DMS153 treated with DMSO at 0.1 percent for 48 hours (cell line): ENCODE measurements around the gene TBX19.

Source experiments
- DNase-seq: peaks from one replicate; lab custom pipeline; 2025; ENCODE audit not compliant: unreplicated experiment; lab: John Stamatoyannopoulos, UW

TBX19 gene

GRCh38 chr1:168354335-168355269, 73.9 kb downstream of the TBX19 start:
- peak; percentile 12 for DNase-seq

DNA sequence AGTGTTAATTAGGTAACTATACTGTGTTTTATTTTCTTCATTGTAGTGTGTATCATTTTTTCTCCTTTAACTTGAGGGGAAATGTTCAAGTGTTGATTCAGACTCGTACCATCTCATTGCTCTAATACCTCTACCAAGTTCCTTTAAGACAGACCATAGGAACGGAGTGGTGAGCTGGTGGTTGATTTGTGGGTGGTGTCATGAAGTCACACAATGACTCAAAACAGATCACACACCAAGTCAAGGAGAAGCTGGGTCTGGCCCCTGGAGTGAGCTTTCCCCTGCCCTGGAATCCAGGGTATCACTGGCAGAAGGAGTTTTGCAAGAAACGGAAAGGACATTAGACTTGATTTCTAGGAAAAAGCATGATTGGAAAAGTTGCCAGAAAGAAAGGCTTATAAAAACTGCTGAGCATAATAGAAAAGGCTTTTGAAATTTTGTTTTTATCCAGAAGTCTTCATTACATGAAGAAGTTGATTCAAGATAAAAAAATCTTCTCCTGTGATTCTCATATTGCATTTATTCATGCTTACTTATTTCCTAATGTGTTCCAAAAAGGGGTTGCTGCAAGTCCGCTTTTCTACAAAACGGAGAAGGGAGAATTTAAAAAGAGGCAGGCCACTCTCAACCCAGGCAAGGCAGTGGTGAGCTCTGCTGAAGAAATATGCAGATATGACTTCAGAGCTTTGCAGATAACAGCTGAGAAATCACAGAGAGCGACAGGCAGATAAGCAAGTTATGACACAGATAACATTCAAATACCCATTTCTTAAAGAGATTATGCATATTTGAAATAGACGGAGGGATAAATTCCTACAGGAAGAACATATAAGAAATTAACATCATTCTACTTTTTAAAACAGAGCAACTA, 79.7 kb downstream of the TBX19 start:
- DNase-seq, result no peak

- no peak for DNase-seq
Measured at GRCh38 chr1:168361252-168361651, 80.6 kb downstream of the TBX19 start.

GRCh38 chr1:168362991-168363390, 82.3 kb downstream of the TBX19 start:
- DNase-seq, result no peak
